Right lobe of liver (tissue), 4 donors: ENCODE results near the gene ZNF860.

Source experiments
- POLR2A ChIP-seq: fragments of 450-650 bp; IDR thresholded peaks from one replicate; pipeline ENCODE4 v1.6.1; 2017; ENCODE audit warnings: antibody characterized with exemption, mild to moderate bottlenecking
- TF ChIP-seq, protein P1 (sequence below), 4 donors: fragments of 200-600 bp in 3 of 4; fragments of 450-650 bp in 1 of 4; IDR thresholded peaks; one replicate each; pipeline versions ENCODE4 v1.5.1 to v1.8.0; 2016 to 2022; ENCODE audit warnings: antibody characterized with exemption in 4 of 4, mild to moderate bottlenecking in 2 of 4
- donor health status: DM: no; HTN: no; CAD: no.
- donor health status: DM: no; HTN: no; CAD: no.
- donor health status: DM: no; HTN: yes; CAD: no.

DNA sequence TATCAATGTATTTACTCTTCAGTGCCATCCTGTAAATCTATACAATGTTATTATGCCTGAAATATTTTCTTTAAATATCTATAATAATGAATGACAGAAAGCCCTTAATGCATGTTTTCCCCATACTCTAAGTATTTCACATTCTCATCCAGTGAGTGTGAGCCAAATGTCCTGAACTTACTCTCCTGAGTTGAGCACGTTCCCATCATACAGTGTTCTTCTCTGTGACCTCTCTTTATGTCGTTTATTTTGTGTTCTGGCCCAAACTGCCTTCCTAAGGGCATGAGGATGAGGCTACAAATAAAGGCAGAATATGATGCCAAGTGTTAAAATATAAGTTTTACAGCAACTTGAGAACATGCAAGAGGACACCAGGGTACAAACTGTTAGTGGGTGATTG, 3.8 kb upstream of the ZNF860 start:
- TF ChIP-seq, protein P1, sequence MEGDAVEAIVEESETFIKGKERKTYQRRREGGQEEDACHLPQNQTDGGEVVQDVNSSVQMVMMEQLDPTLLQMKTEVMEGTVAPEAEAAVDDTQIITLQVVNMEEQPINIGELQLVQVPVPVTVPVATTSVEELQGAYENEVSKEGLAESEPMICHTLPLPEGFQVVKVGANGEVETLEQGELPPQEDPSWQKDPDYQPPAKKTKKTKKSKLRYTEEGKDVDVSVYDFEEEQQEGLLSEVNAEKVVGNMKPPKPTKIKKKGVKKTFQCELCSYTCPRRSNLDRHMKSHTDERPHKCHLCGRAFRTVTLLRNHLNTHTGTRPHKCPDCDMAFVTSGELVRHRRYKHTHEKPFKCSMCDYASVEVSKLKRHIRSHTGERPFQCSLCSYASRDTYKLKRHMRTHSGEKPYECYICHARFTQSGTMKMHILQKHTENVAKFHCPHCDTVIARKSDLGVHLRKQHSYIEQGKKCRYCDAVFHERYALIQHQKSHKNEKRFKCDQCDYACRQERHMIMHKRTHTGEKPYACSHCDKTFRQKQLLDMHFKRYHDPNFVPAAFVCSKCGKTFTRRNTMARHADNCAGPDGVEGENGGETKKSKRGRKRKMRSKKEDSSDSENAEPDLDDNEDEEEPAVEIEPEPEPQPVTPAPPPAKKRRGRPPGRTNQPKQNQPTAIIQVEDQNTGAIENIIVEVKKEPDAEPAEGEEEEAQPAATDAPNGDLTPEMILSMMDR (IDR thresholded peaks at IDR 0.05): no peak
- no peak for TF ChIP-seq POLR2A
